Activated CD4-positive, alpha-beta T cell treated with anti-CD3 and anti-CD28 coated beads, Interleukin-2, Interleukin-4, amounts not matched to agents 100 ng/mL and 50 ng/mL, durations not matched to agents 16 hours and 8 hours (primary cell): ENCODE data around the gene SLC17A1.
"Not testable (repeated sequence)": the region's sequence is repeated elsewhere in the genome, so short reads cannot be mapped to it uniquely, and the experiment has no call there.

Experiments
- DNase-seq: peaks from one replicate; pipeline ENCODE4 v3.0.0-alpha.2; 2020; ENCODE audit warnings: low spot score

SLC17A1 gene

DNA sequence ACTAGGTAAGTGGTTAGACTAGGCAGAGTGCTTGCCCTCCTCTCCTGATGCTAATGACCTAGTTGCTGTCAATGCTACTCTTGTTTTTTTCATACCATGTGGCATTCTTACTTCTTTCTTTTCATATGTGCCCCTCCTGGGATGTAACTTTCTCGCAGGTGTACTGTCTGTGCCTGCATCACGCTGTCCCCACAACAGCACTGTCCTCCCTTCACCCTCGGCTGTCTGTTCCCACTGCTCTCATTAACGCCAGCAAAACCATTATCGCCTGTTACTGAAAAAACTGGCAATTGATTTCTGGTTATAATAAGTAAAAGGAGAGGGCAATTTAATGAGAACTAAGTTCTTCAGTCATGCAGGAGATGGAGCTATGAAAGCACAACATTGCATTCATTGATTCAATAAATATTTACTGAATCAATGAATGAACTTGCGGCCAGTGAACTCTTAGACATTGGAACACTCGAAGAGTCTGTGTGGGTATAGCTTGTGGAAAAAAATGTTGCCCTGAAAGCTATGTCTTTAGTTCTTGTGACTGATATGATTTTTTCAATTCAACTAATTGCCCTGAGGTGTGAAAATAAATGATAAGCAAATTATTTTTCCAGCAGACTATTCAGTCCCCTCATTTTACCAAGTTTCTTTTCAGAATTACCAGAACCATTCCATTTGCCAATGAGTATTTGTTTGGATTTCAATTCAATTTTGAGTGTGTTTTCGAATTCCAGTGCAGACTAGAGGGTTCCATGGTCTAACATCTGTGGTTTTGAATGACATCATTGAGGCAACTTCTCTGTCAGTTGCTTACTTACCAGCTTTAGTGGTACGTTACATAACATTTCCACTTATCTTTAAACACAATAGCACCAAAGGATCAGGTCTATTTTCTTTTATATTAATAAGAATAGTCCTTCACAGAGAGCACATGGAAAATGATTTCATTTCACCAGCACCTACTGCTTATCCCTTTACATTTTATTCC is 75.2 kb downstream of the SLC17A1 start:
- DNase-seq = no peak

DNA sequence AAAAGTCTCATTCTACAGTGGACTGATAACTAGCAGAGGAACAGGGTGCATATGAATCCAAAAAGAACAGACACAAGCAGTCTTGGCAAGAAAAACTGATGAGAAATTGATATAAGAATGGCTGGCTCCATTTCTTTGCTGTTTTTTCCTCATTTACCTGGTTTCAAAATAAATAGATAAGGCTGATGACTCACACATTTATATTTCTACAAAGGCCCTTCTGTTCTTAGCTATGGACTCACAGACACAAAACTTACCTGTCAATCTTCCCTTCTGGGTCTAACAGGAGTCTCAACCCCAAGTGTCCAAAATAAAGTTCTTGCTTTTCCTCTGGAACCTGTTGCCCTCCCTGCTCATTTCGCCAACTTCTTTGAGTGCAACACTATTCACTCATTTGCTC is 76.4 kb downstream of the SLC17A1 start:
- no peak for DNase-seq

DNA sequence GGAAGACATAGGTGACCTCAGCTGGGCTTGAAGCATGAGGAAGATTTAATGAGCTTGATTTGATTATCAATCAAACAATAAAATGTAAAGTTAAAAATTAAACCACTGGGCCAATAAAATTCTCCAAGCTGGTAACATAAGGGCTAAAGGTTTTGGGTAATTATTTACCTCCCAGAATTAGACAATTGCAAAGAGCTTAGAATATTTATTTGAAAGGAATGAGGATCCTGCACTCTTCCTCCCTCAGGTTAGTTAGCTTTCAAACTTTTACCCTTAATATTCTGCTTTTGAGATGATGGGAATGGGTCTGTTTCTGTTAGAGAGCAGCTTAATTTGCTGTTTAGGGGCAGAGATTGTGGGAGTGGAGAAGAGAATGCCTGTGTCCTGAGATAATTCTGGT is 77.3 kb downstream of the SLC17A1 start, which contains the start of gene SLC17A4:
Gene SLC17A4, plus strand, starts transcription at position 208 of the 400 bp plus-strand sequence. CDS start 7,221 bp downstream, outside the sequence.
- DNase-seq = no peak

DNA sequence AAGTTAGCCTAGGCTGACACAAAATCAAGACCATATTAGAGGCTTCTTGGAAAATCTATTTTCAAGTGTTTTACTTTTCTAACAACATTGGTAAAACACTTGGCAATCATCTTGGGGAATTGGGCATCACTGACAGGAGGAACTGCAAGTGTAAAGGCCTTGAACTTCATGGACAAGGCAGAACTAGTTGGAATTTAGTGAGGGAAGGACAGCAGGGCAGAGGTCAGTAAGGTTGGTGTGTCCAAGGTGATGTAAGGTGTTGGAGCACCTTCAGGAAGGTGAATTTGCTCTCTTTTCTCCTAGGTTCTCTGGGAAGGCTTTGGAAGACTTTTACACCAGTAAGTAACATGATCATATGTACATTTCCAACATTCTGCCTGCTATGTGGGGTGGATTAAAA is 78.8 kb downstream of the SLC17A1 start:
- no peak for DNase-seq

DNA sequence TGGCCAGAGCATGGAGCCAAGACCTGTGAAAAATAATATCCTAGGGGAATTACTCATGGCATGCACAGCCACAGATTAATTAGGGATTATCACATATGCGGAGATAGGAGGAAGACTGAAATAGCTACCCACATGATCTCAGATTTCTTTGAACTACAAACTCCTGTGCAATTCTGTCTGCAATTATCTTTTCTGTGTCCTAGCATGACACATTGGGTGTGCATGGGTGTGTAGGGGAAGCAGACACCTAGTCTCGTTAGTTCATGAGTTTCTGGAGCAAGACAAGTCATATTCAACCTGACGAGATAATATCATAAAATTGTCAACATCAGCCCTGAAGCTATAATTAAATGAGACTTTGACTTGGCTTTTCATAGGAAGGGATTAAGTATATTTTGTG is 80.9 kb downstream of the SLC17A1 start:
- DNase-seq = no peak

DNA sequence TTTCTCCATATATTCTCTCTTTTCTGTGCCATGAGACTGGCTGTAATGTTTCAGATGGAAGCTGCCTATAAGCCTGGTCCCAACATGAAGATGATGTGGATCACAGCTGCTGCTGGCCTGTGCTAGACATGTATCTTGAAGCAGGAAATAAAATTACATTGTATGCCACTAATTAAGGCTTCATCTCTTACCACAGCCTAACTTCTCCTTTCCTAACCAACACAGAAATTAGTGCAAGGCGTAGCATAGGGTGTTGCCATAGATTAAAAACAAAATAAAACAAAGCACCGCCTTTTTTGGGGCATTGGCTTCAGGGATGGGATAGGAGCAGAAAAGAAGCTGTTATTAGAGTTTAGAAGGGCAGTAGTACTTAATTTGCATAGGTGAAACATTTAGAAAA is 82.0 kb downstream of the SLC17A1 start:
- no peak for DNase-seq

- not testable (repeated sequence) for DNase-seq
Observed at GRCh38 chr6:25748601-25749517, 83.0 kb downstream of the SLC17A1 start.

DNA sequence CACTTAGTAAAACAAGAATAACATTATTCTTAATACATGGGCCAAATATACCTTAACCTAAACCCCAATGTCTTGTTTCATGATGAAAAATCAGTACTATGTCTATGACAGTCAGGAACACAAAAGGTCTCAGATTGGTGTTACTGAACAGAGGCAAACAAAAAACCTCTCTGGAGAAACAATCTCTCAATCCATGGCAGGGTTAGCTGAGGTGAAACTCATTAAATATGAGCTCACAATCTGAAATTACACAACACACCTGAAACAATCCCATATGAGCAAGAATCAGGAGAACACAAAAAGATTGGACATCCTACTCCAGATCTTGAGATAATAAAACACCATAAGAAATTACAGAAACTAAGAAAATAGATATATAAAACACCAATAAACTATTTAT is 83.8 kb downstream of the SLC17A1 start:
- DNase-seq = no peak

DNA sequence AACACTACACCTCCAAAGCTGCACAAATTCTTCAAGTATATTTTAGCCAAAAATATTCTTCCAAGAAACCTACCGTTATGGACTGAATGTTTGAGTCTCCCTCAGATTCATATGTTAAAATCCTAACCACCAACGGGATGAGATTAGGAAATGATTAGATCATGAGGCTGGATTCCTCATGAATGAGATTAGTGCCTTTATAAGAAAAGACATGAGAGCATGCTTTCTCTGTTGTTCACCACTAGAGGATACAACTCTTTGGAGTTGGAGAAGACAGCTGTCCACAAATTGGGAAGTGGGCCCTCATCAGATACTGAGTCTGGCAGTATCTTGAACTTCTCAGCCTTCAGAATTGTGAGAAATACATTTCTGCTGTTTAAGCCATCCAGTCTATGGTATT is 84.4 kb downstream of the SLC17A1 start:
- no peak for DNase-seq

DNA sequence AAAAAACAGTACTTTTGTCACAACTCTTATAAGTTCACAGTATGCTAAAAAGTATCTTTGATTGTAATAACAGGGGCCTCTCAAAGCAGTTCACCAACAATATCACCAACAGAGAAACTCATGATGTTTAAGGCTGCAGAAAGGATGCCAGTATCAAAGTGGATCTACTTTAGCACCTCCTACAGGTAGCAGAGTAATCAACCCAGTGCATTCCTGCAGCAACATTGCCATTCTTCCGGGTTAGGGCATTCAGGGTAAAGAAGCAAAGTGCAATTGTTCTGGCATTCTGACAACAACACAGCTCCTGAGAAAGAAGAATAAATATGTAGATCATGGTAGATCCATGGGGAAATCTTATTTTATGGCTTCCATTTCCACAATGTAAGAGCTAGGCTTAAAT is 84.9 kb downstream of the SLC17A1 start:
- no peak for DNase-seq

DNA sequence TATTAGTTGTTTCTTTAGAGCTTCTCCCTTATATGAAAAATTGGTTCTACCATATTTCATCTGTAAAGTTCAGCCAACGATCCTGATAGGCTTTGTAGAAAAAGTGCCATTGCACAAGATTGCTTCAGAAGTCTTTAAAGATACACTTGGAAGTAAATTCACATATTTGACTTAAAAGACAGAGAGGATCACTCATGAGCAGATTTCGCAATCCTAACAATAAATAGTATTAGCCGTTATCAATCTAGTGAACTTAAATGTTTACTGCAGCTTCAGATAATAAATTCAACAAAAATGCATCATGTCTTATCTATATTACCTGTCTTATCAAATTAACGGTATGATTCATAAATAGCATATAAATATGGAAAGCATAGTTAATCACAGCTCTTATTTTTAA is 86.0 kb downstream of the SLC17A1 start:
- no peak for DNase-seq

DNA sequence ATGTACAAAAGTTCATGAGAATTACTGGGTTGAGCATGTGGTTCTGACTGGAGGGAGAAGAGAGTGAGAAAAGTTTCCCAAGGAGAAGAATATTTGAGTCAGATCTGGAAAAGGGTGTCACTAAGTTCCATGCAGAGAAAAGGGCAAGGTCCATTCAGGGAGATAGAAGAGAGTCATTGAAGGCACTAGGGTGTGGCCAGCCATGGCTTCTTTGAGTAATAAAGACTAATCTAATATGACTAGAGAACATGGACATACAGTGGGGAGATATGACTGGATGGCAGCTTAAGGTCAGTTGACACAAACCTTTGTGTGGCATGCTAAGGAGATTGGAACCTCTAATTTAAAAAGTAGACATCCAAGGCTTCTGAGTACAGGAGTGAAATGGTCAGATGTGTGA is 88.0 kb downstream of the SLC17A1 start:
- DNase-seq = no peak

DNA sequence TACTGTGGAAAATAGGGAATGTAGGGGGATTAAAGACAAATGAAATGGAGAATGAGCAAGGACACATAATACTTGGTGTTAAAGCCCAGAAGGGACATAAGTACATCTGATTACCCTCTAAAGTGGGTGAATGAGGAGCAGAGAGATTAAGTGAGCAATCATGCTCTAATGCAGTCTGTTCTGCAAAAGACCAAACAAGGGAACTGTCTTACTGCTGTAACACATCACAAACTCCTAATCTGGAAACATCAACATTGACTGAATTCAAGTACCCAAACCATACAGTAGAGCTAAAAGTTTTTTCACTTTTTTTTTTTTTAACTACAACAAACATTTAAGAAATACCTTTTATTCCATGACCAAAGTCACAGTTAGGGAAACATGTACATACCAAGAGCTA is 96.6 kb downstream of the SLC17A1 start:
- DNase-seq = no peak
